Measurements from ENCODE around the gene ARHGAP28.
"Not testable (repeated sequence)": the region's sequence is repeated elsewhere in the genome, so short reads cannot be mapped to it uniquely, and the experiment has no call there.

Gene ARHGAP28

GRCh38 chr18:6886797-6887330, 157.3 kb downstream of the ARHGAP28 start:
- no peak for TF ChIP-seq ZNF274 (IDR thresholded peaks at IDR 0.05; ENCODE audit: low read depth, low read length)
- no peak overlapping the region for H3K4me3 ChIP-seq (ENCODE audit: low read length)

- TF ChIP-seq ZNF274 (IDR thresholded peaks at IDR 0.05; ENCODE audit: low read depth, low read length), result no peak
- H3K4me3 ChIP-seq (ENCODE audit: low read length), result no peak overlapping the region
Measured at GRCh38 chr18:6891788-6892187, 162.3 kb downstream of the ARHGAP28 start.

- no peak overlapping the region for H3K4me3 ChIP-seq (ENCODE audit: low read length)
- no peak for TF ChIP-seq ZNF274 (IDR thresholded peaks at IDR 0.05; ENCODE audit: low read depth, low read length)
Measured at GRCh38 chr18:6901286-6901926, 171.9 kb downstream of the ARHGAP28 start.

- no peak for TF ChIP-seq ZNF274 (IDR thresholded peaks at IDR 0.05; ENCODE audit: low read depth, low read length)
- H3K4me3 ChIP-seq (ENCODE audit: low read length), result no peak overlapping the region
Measured at GRCh38 chr18:6917072-6917471, 187.6 kb downstream of the ARHGAP28 start.

GRCh38 chr18:6920099-6920955, 190.8 kb downstream of the ARHGAP28 start:
- H3K4me3 ChIP-seq (ENCODE audit: low read length), result no peak overlapping the region
- TF ChIP-seq ZNF274 (IDR thresholded peaks at IDR 0.05; ENCODE audit: low read depth, low read length), result no peak

- H3K4me3 ChIP-seq (ENCODE audit: low read length), result no peak overlapping the region
- no peak for TF ChIP-seq ZNF274 (IDR thresholded peaks at IDR 0.05; ENCODE audit: low read depth, low read length)
Measured at GRCh38 chr18:6921571-6921970, 192.1 kb downstream of the ARHGAP28 start.

- no peak for TF ChIP-seq ZNF274 (IDR thresholded peaks at IDR 0.05; ENCODE audit: low read depth, low read length)
- no peak overlapping the region for H3K4me3 ChIP-seq (ENCODE audit: low read length)
Measured at GRCh38 chr18:6923220-6923619, 193.7 kb downstream of the ARHGAP28 start.

GRCh38 chr18:6927153-6927552, 197.6 kb downstream of the ARHGAP28 start:
- no peak overlapping the region for H3K4me3 ChIP-seq (ENCODE audit: low read length)

GRCh38 chr18:6928359-6928758, 198.8 kb downstream of the ARHGAP28 start:
- TF ChIP-seq ZNF274 (IDR thresholded peaks at IDR 0.05; ENCODE audit: low read depth, low read length), result no peak

More at GRCh38 chr18:6927153-6927552, 197.6 kb downstream of the ARHGAP28 start:
- no peak for TF ChIP-seq ZNF274 (IDR thresholded peaks at IDR 0.05; ENCODE audit: low read depth, low read length)

GRCh38 chr18:6929370-6930102, 200.0 kb downstream of the ARHGAP28 start:
- no peak for TF ChIP-seq ZNF274 (IDR thresholded peaks at IDR 0.05; ENCODE audit: low read depth, low read length)
- no peak overlapping the region for H3K4me3 ChIP-seq (ENCODE audit: low read length)

More at GRCh38 chr18:6928359-6928758, 198.8 kb downstream of the ARHGAP28 start:
- H3K4me3 ChIP-seq (ENCODE audit: low read length), result no peak overlapping the region

GRCh38 chr18:6934859-6935258, 205.3 kb downstream of the ARHGAP28 start:
- no peak for TF ChIP-seq ZNF274 (IDR thresholded peaks at IDR 0.05; ENCODE audit: low read depth, low read length)
- no peak overlapping the region for H3K4me3 ChIP-seq (ENCODE audit: low read length)

GRCh38 chr18:6938003-6938402, 208.5 kb downstream of the ARHGAP28 start:
- H3K4me3 ChIP-seq (ENCODE audit: low read length), result no peak overlapping the region
- no peak for TF ChIP-seq ZNF274 (IDR thresholded peaks at IDR 0.05; ENCODE audit: low read depth, low read length)

GRCh38 chr18:6938403-6938802, 208.9 kb downstream of the ARHGAP28 start:
- H3K4me3 ChIP-seq (ENCODE audit: low read length), result not testable (repeated sequence)

GRCh38 chr18:6939972-6940371, 210.5 kb downstream of the ARHGAP28 start:
- no peak overlapping the region for H3K4me3 ChIP-seq (ENCODE audit: low read length)
- no peak for TF ChIP-seq ZNF274 (IDR thresholded peaks at IDR 0.05; ENCODE audit: low read depth, low read length)
